HEK293T (cell line): Measurements from ENCODE around the gene UBE2G1.

Source experiments
- CTCF ChIA-PET: fragments of 350-600 bp; formaldehyde crosslinking; extraction: SDS; loops from one replicate; lab custom pipeline; 2021; ENCODE audit warnings: antibody characterized with exemption, inconsistent platforms; lab: Yijun Ruan, JAX
- POLR2A ChIA-PET: fragments of 350-600 bp; formaldehyde crosslinking; extraction: SDS; loops from one replicate; lab custom pipeline; 2020; ENCODE audit warnings: antibody characterized with exemption, inconsistent platforms; lab: Yijun Ruan, JAX
- DNase-seq: peaks from one replicate; pipeline ENCODE4 v3.0.0; 2012; ENCODE audit warnings: mixed read lengths; ENCODE audit errors: extremely low spot score
- ARNT ChIP-seq: fragments of 450-650 bp; IDR thresholded peaks from 2 replicates; pipeline ENCODE4 v1.6.1; 2017; ENCODE audit warnings: mild to moderate bottlenecking
- BHLHE40 ChIP-seq: fragments of 450-650 bp; IDR thresholded peaks from 2 replicates; pipeline ENCODE4 v1.6.1; 2016; ENCODE audit warnings: mild to moderate bottlenecking, moderate library complexity, borderline replicate concordance
- CTBP1 ChIP-seq: fragments of 450-650 bp; IDR thresholded peaks from 2 replicates; pipeline ENCODE4 v1.6.1; 2016; ENCODE audit warnings: borderline replicate concordance
- ELF4 ChIP-seq: fragments of 450-650 bp; IDR thresholded peaks from 2 replicates; pipeline ENCODE4 v1.6.1; 2017; ENCODE audit warnings: antibody characterized with exemption
- FOXA1 ChIP-seq: fragments of 450-650 bp; IDR thresholded peaks from 2 replicates; pipeline ENCODE4 v1.6.1; 2016; ENCODE audit warnings: mild to moderate bottlenecking
- FOXK2 ChIP-seq: fragments of 450-650 bp; IDR thresholded peaks from 2 replicates; pipeline ENCODE4 v1.6.1; 2016; ENCODE audit warnings: mild to moderate bottlenecking
- FOXM1 ChIP-seq: fragments of 450-650 bp; IDR thresholded peaks from 2 replicates; pipeline ENCODE4 v1.6.1; 2017; ENCODE audit warnings: mild to moderate bottlenecking, borderline replicate concordance
- HDGF ChIP-seq: fragments of 450-650 bp; IDR thresholded peaks from 2 replicates; pipeline ENCODE4 v1.6.1; 2017; ENCODE audit warnings: antibody characterized with exemption, borderline replicate concordance
- L3MBTL2 ChIP-seq: fragments of 450-650 bp; conservative IDR thresholded peaks from 2 replicates; pipeline ENCODE4 v1.6.1; 2016; ENCODE audit warnings: mild to moderate bottlenecking
- LEF1 ChIP-seq: fragments of 450-650 bp; IDR thresholded peaks from 2 replicates; pipeline ENCODE4 v1.6.1; 2017; ENCODE audit warnings: mild to moderate bottlenecking, borderline replicate concordance
- NFRKB ChIP-seq: fragments of 450-650 bp; IDR thresholded peaks from 2 replicates; pipeline ENCODE4 v1.6.1; 2016; ENCODE audit warnings: mild to moderate bottlenecking, moderate library complexity
- PKNOX1 ChIP-seq: fragments of 450-650 bp; IDR thresholded peaks from 2 replicates; pipeline ENCODE4 v1.6.1; 2016
- SP1 ChIP-seq: fragments of 450-650 bp; IDR thresholded peaks from 2 replicates; pipeline ENCODE4 v1.6.1; 2017
- SUZ12 ChIP-seq: fragments of 450-650 bp; IDR thresholded peaks from 2 replicates; pipeline ENCODE4 v1.6.1; 2016; ENCODE audit warnings: mild to moderate bottlenecking
- TARDBP ChIP-seq: fragments of 450-650 bp; IDR thresholded peaks from 2 replicates; pipeline ENCODE4 v1.6.1; 2016
- ZNF384 ChIP-seq: fragments of 450-650 bp; IDR thresholded peaks from 2 replicates; pipeline ENCODE4 v1.6.1; 2016

Gene UBE2G1

GRCh38 chr17:4345581-4346252 is 20.8 kb downstream of the UBE2G1 start:
- TF ChIP-seq HDGF (no peak), LEF1 (no peak), CTBP1 (no peak), PKNOX1 (no peak), ELF4 (no peak), TARDBP (no peak), L3MBTL2 (no peak), NFRKB (no peak), BHLHE40 (no peak), ARNT (no peak), SUZ12 (no peak), ZNF384 (no peak)
- no peak for DNase-seq
- ChIA-PET POLR2A (no interaction called here), CTCF (no interaction called here)

GRCh38 chr17:4344926-4345325 is 21.5 kb downstream of the UBE2G1 start:
- no peak for DNase-seq
- ChIA-PET POLR2A (no interaction called here), CTCF (no interaction called here)
- TF ChIP-seq FOXK2 (no peak), CTBP1 (no peak), FOXM1 (no peak), LEF1 (no peak), ZNF384 (no peak), FOXA1 (no peak), SUZ12 (no peak), SP1 (no peak), PKNOX1 (no peak), ELF4 (no peak), L3MBTL2 (no peak), ARNT (no peak), TARDBP (no peak)

DNA sequence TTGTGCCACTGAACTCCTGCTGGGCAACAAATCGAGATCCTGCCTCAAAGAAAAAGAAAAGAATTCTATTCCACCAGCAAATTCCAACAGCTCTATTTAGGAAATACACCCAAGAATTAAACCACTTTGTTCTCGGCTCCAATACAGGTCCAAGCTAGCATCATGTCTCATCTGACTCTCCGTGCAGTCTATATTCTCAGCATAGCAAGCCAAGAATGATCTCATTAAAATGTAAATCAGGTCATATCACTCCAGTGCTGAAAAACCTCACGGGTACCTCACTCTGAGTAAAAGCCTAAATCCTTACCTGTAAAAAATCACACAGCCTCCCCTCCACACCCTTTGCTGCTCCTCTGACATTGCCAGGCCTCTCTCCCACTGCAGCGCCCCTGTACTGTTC is 23.9 kb downstream of the UBE2G1 start:
- ChIA-PET CTCF (no interaction called here), POLR2A (no interaction called here)
- no peak for TF ChIP-seq LEF1
- no peak for TF ChIP-seq L3MBTL2
- TF ChIP-seq FOXM1, result no peak
- TF ChIP-seq ELF4, result no peak
- TF ChIP-seq PKNOX1, result no peak
- no peak for DNase-seq

DNA sequence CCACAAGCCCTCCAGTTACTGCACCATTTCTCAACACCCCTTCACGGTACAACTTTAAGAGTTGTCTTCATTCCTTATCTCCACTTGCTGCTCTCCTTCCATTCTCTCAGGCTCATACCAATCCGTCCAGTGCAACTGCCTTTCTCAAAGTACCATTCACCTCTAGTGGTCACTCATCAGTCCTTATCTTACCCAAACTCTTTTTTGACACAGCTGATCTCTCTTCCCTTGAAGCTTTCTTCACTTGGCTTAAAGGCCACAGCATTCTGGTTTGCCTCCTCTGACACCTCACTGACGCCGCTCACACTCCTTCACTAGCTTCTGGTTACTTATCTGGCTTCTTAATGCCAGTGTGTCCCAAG is 24.9 kb downstream of the UBE2G1 start:
- TF ChIP-seq ELF4, result no peak
- TF ChIP-seq FOXM1, result no peak
- ChIA-PET POLR2A (no interaction called here), CTCF (interaction anchor here (0.7 to 0.8 kb wide), 2 partner anchors 9 to 37 kb away, joined by 3 read pairs; no protein-coding TSS in a partner anchor)
- no peak for DNase-seq

DNA sequence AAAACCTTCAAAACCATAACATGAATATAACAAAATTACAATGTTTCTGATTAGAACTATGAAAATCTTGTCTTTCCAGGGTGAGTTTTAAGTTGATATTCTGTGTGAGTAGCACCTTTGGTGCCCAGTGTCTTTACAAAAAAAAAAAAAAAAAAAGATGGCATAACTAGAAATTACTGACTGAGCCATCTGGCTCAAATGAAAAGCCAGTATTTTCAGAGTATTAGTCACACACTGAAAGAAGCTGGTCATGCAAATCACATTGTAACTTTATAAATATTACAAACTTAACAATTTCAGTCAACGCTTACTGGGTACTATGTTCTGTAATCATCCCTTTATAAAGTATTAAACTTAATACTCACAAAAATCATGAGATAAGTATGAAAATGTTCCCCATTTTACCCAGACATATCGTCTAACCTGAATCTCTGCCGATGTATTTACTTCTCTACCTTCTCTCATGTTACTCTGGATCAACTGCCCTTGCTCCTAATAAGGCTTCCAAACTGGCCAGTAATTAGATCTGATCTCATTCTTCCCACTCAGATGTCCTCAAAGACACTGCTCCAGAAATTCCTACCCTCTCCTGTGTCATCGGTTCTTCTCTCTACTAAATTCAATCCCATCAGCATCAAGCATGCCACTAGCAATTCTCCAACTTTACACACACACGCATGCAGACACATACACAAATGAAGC is 25.4 kb downstream of the UBE2G1 start:
- TF ChIP-seq ZNF384, result no peak
- TF ChIP-seq PKNOX1, result no peak
- no peak for TF ChIP-seq BHLHE40
- no peak for TF ChIP-seq L3MBTL2
- no peak for TF ChIP-seq ELF4
- no peak for TF ChIP-seq ARNT
- TF ChIP-seq NFRKB, result no peak
- DNase-seq, result no peak
- CTCF ChIA-PET, result interaction anchor here (0.7 to 0.8 kb wide), 2 partner anchors 9 to 37 kb away, joined by 3 read pairs; no protein-coding TSS in a partner anchor
- POLR2A ChIA-PET, result no interaction called here

GRCh38 chr17:4334776-4335584 is 31.5 kb downstream of the UBE2G1 start:
- CTCF ChIA-PET, result no interaction called here
- no peak for DNase-seq
- TF ChIP-seq L3MBTL2 (no peak), SUZ12 (no peak), BHLHE40 (no peak), PKNOX1 (no peak), NFRKB (no peak), SP1 (no peak)
- POLR2A ChIA-PET, result interaction anchor here (0.6 kb wide), 1 partner anchor 12 kb away, joined by 3 read pairs; no protein-coding TSS in a partner anchor
